Pons (tissue), 1 donor: ENCODE data around the gene CTNNBL1.

Source experiments
- DNase-seq: peaks from one replicate; pipeline ENCODE4 v3.0.0-alpha.2; 2016; ENCODE audit warnings: low spot score

Gene CTNNBL1

DNA sequence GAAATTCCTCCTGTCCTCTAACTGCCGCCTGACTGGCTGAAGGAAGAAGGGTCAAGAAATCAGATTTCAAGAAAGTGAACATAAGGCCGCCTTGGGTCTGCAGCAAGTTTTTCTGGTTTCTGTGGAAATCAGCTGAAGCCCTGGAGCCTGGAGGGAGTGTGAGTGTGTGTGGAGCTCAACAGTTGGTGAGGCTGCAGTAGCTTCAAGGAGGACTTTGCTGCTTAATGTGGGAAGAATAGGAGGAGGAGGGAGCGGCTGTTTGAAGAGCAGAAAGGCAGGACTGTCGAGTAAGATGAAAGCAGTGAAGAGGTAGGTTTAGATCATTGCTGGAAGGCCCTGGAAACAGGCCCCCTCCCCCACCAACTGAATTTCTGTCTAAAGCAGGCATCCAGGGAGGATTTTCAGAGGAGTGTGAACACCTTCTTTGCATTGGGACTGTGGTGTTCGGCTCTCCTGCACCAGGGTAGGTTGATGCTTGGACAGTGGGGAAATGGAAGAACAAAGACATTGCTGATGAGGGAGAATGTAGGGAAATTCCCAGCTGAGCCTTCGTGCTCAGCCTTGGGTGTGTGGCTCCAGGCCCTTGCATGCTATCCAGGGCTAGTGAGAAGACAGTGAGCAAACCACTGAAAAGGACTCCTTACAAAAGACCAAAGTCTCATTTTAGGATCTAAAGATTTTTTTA is 129.6 kb downstream of the CTNNBL1 start:
- DNase-seq, result no peak

GRCh38 chr20:37827605-37828004 is 133.8 kb downstream of the CTNNBL1 start:
- no peak for DNase-seq

GRCh38 chr20:37828684-37829083 is 134.9 kb downstream of the CTNNBL1 start:
- DNase-seq, result no peak

DNA sequence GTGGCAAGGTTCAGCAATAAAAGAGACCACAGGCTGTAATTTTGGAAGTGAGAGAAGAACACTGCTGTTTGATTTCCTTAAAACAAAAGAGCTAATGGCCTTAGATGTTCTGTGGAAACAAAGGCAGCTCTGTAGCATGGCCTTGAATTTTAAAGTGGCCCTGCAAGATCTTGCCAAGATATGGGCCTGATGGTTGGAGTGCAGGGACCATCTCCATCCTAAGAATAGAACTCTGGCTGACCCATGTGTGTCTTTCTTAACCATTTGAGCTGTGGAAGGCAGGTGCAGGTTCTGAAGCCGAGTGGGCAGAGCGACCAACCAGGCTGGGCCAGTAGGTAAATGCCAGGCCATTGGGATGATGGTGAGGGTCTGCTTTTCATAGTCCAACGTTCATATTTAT is 135.3 kb downstream of the CTNNBL1 start:
- no peak for DNase-seq

DNA sequence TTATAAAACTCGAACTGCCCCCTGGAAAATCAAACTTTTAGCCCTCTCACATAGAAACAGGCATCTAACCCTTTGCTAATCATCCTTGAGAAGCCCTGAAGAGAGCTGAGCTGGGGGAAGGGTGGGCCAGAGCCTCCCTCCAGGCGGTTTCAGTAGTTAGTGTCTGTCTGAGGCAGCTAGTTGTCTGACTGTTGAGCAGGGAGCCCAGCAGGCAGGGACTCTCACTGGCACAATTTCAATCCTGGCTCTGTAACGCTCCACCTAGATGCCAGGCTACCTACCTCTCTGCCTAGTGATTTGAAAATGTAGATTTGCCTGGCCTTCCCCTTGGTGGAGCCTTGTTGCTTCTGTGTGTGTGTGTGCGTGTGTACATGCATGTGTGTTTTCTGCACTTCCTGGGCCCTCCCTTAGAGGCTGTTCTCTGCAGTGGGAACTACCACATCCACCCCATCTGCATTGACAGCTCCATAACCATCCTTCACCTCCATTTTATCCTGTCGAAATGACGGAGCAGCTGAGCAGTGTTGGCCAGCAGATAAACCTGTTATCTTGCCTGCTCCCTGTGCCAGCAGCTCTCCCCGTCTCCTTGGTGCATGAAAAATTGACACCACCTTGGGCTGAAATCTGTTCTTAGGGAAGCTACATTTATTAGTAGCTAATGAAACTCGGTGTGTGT is 139.5 kb downstream of the CTNNBL1 start:
- DNase-seq, result no peak

DNA sequence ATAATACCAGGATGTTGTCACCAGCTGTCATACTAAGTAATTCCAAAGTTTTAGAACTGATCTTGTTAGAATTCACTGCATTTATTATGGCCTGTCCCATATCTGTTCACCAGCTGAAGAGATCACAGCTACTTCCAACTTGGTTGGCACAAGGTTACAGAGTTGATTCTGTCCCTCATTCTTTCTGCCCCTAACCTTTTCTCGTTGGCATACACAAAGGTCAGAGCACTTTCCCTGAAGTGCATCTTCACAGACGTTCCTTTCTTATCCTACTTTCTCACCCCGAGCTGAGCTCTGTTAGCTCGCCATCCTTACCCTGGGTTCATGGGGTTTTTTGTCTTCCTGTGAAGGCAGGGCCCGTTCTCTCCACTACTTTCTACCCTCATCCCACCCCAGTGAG is 143.1 kb downstream of the CTNNBL1 start:
- DNase-seq, result no peak

GRCh38 chr20:37837924-37838323 is 144.1 kb downstream of the CTNNBL1 start:
- DNase-seq, result no peak

GRCh38 chr20:37838769-37839431 is 145.1 kb downstream of the CTNNBL1 start:
- no peak for DNase-seq

DNA sequence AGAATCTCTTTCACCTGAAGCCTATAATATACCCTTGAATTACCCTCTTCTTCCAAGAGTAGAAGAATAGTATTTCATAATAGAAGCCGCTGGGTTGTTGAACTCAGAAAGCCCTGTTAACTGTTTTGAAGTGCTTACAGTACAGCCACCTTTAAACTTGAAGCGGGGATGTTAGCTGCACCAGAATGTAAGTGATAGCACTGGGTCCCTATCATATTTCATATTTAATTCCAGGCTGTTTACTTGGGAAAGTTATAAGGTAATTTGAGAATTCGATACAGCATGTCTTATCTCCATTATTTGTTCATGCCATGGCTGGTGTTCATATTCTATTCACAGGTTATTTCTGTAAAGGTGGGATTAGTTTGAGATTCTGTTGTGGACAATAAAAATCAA is 145.6 kb downstream of the CTNNBL1 start:
- DNase-seq, result no peak

GRCh38 chr20:37839955-37840354 is 146.1 kb downstream of the CTNNBL1 start:
- DNase-seq, result no peak

DNA sequence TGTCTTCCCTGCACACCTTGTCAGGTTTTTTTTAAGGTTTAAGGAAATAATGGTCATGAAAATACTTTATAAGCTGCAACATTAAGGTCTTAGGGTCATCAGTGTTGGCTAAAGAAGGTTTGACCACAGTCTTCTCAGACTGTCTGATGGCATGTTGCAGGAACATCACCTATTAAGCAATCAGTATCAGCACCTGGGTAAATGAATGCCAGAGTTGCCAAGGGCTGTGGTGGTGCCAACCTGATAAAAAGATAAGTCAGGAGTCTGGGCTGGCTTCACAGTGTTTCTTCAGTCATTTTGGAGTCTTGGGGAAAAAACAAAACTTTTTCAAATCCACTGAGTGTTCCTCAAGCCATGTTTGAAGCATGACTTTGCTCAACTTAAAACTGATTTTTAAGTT is 147.6 kb downstream of the CTNNBL1 start:
- no peak for DNase-seq

GRCh38 chr20:37841971-37842370 is 148.1 kb downstream of the CTNNBL1 start:
- peak; percentile 67 for DNase-seq

GRCh38 chr20:37845241-37845681 is 151.4 kb downstream of the CTNNBL1 start:
- no peak for DNase-seq

- no peak for DNase-seq
Measured at GRCh38 chr20:37845878-37846277, 152.0 kb downstream of the CTNNBL1 start.

GRCh38 chr20:37846573-37846972 is 152.7 kb downstream of the CTNNBL1 start:
- no peak for DNase-seq

- no peak for DNase-seq
Measured at GRCh38 chr20:37848706-37849105, 154.9 kb downstream of the CTNNBL1 start.

DNA sequence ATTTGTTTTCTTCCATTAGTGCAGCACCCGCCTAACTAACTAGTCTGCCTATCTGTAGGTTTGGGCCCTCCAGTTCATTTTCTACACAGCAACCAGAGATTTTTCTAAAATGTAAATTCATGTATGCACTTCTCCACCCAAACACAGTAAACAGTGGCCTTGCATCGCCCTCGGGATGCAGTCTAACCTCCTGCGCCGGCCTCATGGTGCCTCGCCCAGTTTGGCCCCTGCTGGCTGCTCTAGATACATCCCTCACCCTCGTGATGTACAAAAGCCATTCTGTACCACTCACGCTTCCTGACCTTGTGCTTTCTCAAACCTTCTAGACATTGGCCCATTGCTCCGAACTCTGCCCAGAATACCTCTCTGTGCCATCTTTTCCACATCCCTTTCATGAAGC is 155.3 kb downstream of the CTNNBL1 start:
- DNase-seq, result no peak

GRCh38 chr20:37849566-37849965 is 155.7 kb downstream of the CTNNBL1 start:
- DNase-seq, result no peak

- no peak for DNase-seq
Measured at GRCh38 chr20:37850036-37850592, 156.3 kb downstream of the CTNNBL1 start.

DNA sequence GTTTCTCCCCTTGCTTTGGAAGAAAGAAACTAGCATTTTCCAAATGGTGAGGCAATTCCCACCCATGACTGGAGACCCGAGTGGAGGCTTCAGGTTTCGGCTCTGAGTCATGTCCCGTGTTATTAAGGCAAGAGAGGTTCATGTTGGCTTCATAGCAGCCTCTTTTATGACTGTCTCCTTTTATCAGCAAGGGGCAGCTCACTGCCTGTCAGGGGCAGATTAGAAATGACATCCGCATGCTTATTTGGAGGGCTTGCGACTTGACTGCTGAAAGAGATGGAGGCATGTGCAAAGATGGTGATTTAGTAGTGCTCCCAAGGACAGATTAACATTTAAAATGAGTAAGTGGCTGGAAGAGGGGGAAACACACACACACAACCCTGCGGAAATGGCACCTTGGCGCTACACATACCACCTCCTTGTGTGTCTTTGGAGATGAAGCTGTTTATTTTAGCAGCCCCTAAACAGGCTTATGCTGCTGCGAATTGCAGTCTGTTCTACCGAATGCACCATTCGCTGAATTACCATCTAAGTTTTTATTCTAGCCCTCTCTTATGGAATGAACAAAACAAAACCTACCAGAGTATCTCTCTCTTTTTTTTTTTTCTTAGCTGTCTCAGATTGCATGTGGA is 157.0 kb downstream of the CTNNBL1 start:
- DNase-seq, result no peak

DNA sequence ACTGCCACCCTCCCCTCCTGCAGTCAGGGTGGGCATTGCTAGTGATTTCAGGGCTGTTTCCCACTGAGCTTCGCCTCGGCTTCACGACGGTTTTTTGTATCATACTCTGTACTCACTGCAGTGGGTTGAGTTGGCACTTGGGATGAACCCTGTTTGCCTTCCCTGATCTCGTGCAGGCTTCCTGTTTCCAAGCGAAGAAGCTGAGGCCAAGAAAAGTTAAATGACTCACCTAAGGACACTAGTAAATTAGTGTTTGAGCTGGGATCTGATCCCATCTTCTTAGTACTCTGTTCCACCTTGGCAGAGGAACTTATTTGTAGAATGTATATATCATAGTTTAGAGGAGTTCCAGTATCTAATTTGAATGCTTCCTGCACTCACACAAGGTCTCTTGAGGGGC is 158.8 kb downstream of the CTNNBL1 start:
- no peak for DNase-seq

GRCh38 chr20:37853823-37854375 is 160.1 kb downstream of the CTNNBL1 start:
- DNase-seq, result no peak
